Right lobe of liver (tissue), 6 donors: Measurements from ENCODE around the gene BLMH. TPM values are rescaled to one million over a fixed set of nuclear protein-coding genes. Genes with fewer than 3 reads are reported as not detected.

Experiments
- ATAC-seq, 4 donors: fragments of 200-7000 bp; cut with Tn5 transposase; one replicate each; pipeline ENCODE4 v1.9.1; 2020; ENCODE audit warnings: mild to moderate bottlenecking in 4 of 4, moderate library complexity in 4 of 4
- DNase-seq, 3 donors: peaks; one replicate each; pipeline ENCODE4 v3.0.0-alpha.2; 2020
- H3K27ac ChIP-seq, 3 donors: fragments of 200-600 bp; one replicate each; pipeline ENCODE4 v1.8.0; 2022
- H3K27me3 ChIP-seq, 2 donors: fragments of 200-600 bp; one replicate each; pipeline ENCODE4 v1.8.0; 2022
- H3K36me3 ChIP-seq, 4 donors: fragments of 200-600 bp; sonication (generic) in 1 of 4; one replicate each; pipeline versions ENCODE4 v1.5.1 to v1.8.0; 2017 to 2022; ENCODE audit warnings: control low read depth in 1 of 4
- H3K4me1 ChIP-seq, 4 donors: fragments of 200-600 bp; sonication (generic) in 1 of 4; one replicate each; pipeline versions ENCODE4 v1.5.1 to v1.8.0; 2017 to 2022; ENCODE audit warnings: control low read depth in 1 of 4
- H3K4me3 ChIP-seq, 3 donors: fragments of 200-600 bp; one replicate each; pipeline ENCODE4 v1.8.0; 2022
- H3K9me3 ChIP-seq, 4 donors: fragments of 200-600 bp; sonication (generic) in 1 of 4; one replicate each; pipeline versions ENCODE4 v1.5.1 to v1.8.0; 2017 to 2022; ENCODE audit warnings: control low read depth in 1 of 4
- CTCF ChIP-seq, 4 donors: fragments of 200-600 bp in 3 of 4; fragments of 450-650 bp in 1 of 4; IDR thresholded peaks; one replicate each; pipeline versions ENCODE4 v1.5.1 to v1.8.0; 2016 to 2022; ENCODE audit warnings: antibody characterized with exemption in 4 of 4, mild to moderate bottlenecking in 2 of 4
- POLR2A ChIP-seq: fragments of 450-650 bp; IDR thresholded peaks from one replicate; pipeline ENCODE4 v1.6.1; 2017; ENCODE audit warnings: antibody characterized with exemption, mild to moderate bottlenecking
- WGBS: methylation state at CpG from one replicate; pipeline ENCODE4 v1.1.6; 2018; ENCODE audit warnings: low coverage, low lambda C conversion rate; ENCODE audit not compliant: insufficient coverage; ENCODE audit errors: missing lambda C conversion rate; 5-methylcytosine and 5-hydroxymethylcytosine counted together
- intact Hi-C, 2 donors: fragments of 100-400 bp; cut with DNase I; formaldehyde crosslinking; loops; one replicate each; pipeline versions ENCODE4 v1.11.2 to v1.14.1; 2022
- total RNA-seq, 6 experiments: library from RNA; depleted of rRNA in 2 of 6; stranded (reverse); fragments of >200 nt in 2 of 6; fragmentation: NEBNext Ultra II Directional in 3 of 6; extraction: Animal tissue kit (Norgen Biotek cat#: 25700) in 3 of 6; gene quantifications; one replicate each; pipeline versions ENCODE4 v1.1.0 to v1.2.4, GENCODE V29; 2016 to 2023
- donor health status: DM: no; HTN: yes; CAD: no.
- donor health status: DM: no; HTN: no; CAD: no.
- donor health status: DM: no; HTN: no; CAD: no.
- donor health status: DM: no; HTN: yes; CAD: no.
- donor health status: DM: no; HTN: yes; CAD: no.

BLMH gene
- total RNA-seq, 6 experiments from 2014 or later = 7.0 to 9.2 (median 7.3) TPM

- peaks cover 0 to 10% (median 0%) of the 10 kb centered on the region in 4 donors for H3K4me1 ChIP-seq
- TF ChIP-seq POLR2A (no peak), CTCF (IDR thresholded peaks at IDR 0.05) (no peak)
- DNase-seq = no peak
- no peak for ATAC-seq
- H3K9me3 ChIP-seq = no peaks in the 10 kb centered on the region
- WGBS = no CpG with 5 or more reads among the region's 6 CpGs
- no peaks in the 10 kb centered on the region for H3K27me3 ChIP-seq
- intact Hi-C loops = no loop called here
- no peak overlapping the region for H3K4me3 ChIP-seq
- H3K36me3 ChIP-seq = no peaks in the 10 kb centered on the region
- no peak overlapping the region for H3K27ac ChIP-seq
These were observed 74.7 kb downstream of the BLMH start for GRCh38 chr17:30217054-30217453.

GRCh38 chr17:30212750-30213149 is 79.0 kb downstream of the BLMH start:
- no peak overlapping the region for H3K4me3 ChIP-seq
- ATAC-seq (no peak), DNase-seq (no peak)
- 90% methylated on average over 2 of the region's 11 CpGs for WGBS
- H3K4me1 ChIP-seq = no peaks in the 10 kb centered on the region
- H3K9me3 ChIP-seq = no peaks in the 10 kb centered on the region
- H3K27ac ChIP-seq = no peak overlapping the region
- TF ChIP-seq POLR2A (no peak), CTCF (IDR thresholded peaks at IDR 0.05) (no peak)
- no peaks in the 10 kb centered on the region for H3K27me3 ChIP-seq
- intact Hi-C loops = no loop called here
- H3K36me3 ChIP-seq = no peaks in the 10 kb centered on the region

- Histone ChIP-seq H3K9me3 (no peaks in the 10 kb centered on the region), H3K36me3 (no peaks in the 10 kb centered on the region), H3K4me3 (no peak overlapping the region), H3K27me3 (no peaks in the 10 kb centered on the region), H3K4me1 (no peaks in the 10 kb centered on the region), H3K27ac (no peak overlapping the region)
- intact Hi-C loops = no loop called here
- WGBS = 71% methylated on average over 5 of the region's 6 CpGs
- DNase-seq (no peak), ATAC-seq (no peak)
- no peak for TF ChIP-seq POLR2A
- no peak for TF ChIP-seq CTCF (IDR thresholded peaks at IDR 0.05)
These were observed 80.4 kb downstream of the BLMH start for GRCh38 chr17:30211371-30211770.

- WGBS = 81% methylated on average over 3 of the region's 10 CpGs
These were observed 80.8 kb downstream of the BLMH start for GRCh38 chr17:30210901-30211300.

More at GRCh38 chr17:30210901-30211300, 80.8 kb downstream of the BLMH start:
- Histone ChIP-seq H3K27me3 (no peaks in the 10 kb centered on the region), H3K4me3 (no peak overlapping the region), H3K27ac (no peak overlapping the region), H3K9me3 (no peaks in the 10 kb centered on the region), H3K36me3 (no peaks in the 10 kb centered on the region), H3K4me1 (no peaks in the 10 kb centered on the region)
- TF ChIP-seq CTCF (IDR thresholded peaks at IDR 0.05) (no peak), POLR2A (no peak)
- DNase-seq = no peak
- intact Hi-C loops = no loop called here
- ATAC-seq = no peak
